ENCODE data around the gene RPL13A. TPM values are rescaled to one million over a fixed set of nuclear protein-coding genes. Genes with fewer than 3 reads are reported as not detected.

RPL13A gene
- total and polyA plus RNA-seq, 2 donors from 2014 or later = 2,090 to 3,309 TPM

DNA sequence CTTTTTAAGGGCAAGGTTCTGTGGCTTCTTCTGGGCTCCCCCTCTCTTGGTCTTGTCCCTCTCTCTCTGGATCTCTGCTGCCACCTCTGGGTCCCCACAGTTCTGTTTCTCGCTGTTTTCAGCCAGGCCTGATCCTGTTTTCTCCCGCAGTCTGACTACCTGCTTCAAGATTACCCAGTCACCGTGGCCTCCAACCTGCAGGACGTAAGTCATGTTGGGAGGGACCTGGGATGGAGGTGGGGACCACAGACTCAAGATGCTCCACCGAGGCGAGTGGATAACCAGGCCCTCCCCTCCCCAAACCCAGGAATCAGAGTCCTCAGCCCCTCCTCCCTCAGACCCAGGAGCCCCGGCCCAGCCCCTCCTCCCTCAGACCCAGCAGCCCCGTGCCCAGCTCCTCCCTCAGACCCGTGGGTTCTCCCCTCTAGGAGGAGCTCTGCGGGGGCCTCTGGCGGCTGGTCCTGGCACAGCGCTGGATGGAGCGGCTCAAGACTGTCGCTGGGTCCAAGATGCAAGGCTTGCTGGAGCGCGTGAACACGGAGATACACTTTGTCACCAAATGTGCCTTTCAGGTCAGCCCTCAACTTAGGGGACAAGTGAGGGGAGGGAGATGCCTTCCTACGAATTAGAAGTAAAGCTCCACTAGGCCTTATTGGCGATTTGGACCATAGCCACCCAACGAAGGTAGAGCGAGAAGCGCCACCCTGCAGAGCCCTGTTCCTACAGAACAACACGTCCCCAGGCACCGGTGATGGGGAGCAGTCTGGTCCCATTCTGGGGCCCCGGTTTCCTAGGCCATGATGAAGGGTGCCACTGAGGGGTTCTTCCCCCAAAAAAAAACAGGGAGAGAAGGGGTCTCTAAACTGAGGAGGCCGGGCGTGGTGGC lies 11.2 kb upstream of the RPL13A start:
- H3K9me3 ChIP-seq (ENCODE audit: control insufficient read depth in 2 of 3, insufficient read depth in 1 of 3, low read length in 3 of 3) = no peaks in the 10 kb centered on the region
- no peak overlapping the region for H3K27ac ChIP-seq (ENCODE audit: low read depth in 2 of 2, low read length in 2 of 2)
- no peak overlapping the region for H3K4me3 ChIP-seq (ENCODE audit: low read length in 3 of 3)
- no peaks in the 10 kb centered on the region for H3K27me3 ChIP-seq (ENCODE audit: control insufficient read depth, insufficient read depth, low read length)
- intact Hi-C loops (cut with DNase I) = no loop called here
- FAIRE-seq (no peak), DNase-seq (peak in 4 of 5 donors; percentile 85 to 91 (median 87))
- TF ChIP-seq, protein P1, sequence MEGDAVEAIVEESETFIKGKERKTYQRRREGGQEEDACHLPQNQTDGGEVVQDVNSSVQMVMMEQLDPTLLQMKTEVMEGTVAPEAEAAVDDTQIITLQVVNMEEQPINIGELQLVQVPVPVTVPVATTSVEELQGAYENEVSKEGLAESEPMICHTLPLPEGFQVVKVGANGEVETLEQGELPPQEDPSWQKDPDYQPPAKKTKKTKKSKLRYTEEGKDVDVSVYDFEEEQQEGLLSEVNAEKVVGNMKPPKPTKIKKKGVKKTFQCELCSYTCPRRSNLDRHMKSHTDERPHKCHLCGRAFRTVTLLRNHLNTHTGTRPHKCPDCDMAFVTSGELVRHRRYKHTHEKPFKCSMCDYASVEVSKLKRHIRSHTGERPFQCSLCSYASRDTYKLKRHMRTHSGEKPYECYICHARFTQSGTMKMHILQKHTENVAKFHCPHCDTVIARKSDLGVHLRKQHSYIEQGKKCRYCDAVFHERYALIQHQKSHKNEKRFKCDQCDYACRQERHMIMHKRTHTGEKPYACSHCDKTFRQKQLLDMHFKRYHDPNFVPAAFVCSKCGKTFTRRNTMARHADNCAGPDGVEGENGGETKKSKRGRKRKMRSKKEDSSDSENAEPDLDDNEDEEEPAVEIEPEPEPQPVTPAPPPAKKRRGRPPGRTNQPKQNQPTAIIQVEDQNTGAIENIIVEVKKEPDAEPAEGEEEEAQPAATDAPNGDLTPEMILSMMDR (IDR thresholded peaks at IDR 0.05; ENCODE audit: borderline replicate concordance, extremely low read depth, insufficient read depth) = peak; percentile 22
- H3K36me3 ChIP-seq (ENCODE audit: control insufficient read depth in 2 of 3, insufficient read depth in 3 of 3, low read length in 3 of 3) = no peaks in the 10 kb centered on the region
- H3K4me1 ChIP-seq (ENCODE audit: control insufficient read depth in 2 of 3, insufficient read depth in 2 of 3, low read depth in 1 of 3, low read length in 3 of 3) = peaks cover 0 to 9% (median 0%) of the 10 kb centered on the region in 3 donors
- H3K9ac ChIP-seq (ENCODE audit: low read length in 3 of 3) = no peak overlapping the region

DNA sequence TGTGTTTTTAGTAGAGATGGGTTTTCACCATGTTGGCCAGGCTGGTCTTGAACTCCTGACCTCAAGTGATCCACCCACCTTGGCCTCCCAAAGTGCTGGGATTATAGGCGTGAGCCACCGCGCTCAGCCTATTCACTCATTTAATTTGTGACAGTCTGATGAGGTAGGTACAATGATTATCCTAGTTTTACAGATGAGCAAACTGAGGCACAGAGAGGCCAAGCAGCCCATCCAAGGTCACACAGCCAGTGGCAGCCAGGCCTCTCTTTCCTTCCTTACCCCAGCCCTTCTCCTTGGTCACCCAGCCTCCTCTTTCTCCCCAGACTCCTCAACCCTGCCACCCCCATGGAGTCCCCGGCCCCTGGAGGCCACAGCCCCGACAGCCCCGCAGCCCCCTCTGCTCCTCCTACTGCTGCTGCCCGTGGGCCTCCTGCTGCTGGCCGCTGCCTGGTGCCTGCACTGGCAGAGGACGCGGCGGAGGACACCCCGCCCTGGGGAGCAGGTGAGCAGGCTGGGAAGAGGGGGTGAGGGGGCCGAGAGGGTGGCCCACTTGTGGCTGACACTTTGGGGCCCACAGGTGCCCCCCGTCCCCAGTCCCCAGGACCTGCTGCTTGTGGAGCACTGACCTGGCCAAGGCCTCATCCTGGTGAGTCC lies 7.3 kb upstream of the RPL13A start:
- intact Hi-C loops (cut with DNase I) = no loop called here
- DNase-seq (no peak), FAIRE-seq (no peak)
- TF ChIP-seq, protein P1 (IDR thresholded peaks at IDR 0.05; ENCODE audit: borderline replicate concordance, extremely low read depth, insufficient read depth) = no peak
- H3K4me1 ChIP-seq (ENCODE audit: control insufficient read depth in 2 of 3, insufficient read depth in 2 of 3, low read depth in 1 of 3, low read length in 3 of 3) = no peaks in the 10 kb centered on the region
- no peaks in the 10 kb centered on the region for H3K36me3 ChIP-seq (ENCODE audit: control insufficient read depth in 2 of 3, insufficient read depth in 3 of 3, low read length in 3 of 3)
- no peaks in the 10 kb centered on the region for H3K27me3 ChIP-seq (ENCODE audit: control insufficient read depth, insufficient read depth, low read length)
- no peak overlapping the region for H3K27ac ChIP-seq (ENCODE audit: low read depth in 2 of 2, low read length in 2 of 2)
- H3K9me3 ChIP-seq (ENCODE audit: control insufficient read depth in 2 of 3, insufficient read depth in 1 of 3, low read length in 3 of 3) = no peaks in the 10 kb centered on the region
- no peak overlapping the region for H3K4me3 ChIP-seq (ENCODE audit: low read length in 3 of 3)
- H3K9ac ChIP-seq (ENCODE audit: low read length in 3 of 3) = no peak overlapping the region

DNA sequence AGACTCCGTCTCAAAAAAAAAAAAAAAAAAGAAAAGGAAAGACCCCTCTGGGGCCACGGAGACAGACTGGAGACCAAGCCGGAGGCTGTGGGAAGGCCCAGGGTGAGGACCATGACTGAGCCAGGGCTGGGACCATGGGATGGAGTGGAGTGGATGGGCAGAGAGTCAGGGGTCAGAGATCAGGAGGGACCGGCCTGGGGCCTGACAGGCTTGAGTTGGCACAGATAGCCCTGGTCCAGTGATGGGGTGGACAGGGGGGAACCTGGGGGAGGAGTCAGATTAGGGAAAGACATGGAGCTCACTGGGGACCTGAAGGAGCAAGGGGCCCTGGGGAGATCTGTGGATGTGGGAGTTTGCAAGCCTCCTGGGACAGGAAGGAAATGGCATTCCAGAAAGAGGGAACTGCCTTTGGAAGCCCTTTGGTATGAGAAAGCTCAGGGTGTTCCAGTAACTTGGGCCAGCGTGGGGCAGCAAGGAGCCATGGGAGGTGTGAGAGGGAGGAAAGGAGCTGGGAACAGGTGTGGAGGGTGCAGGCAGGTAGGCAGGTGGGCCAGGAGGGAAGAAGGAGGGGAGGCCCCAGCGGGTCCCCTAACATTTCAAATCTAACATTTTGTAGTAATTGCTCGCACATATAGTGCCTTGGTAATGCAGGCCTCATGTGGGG lies 6.3 kb upstream of the RPL13A start:
- Histone ChIP-seq H3K9ac (ENCODE audit: low read length in 3 of 3) (no peak overlapping the region), H3K9me3 (ENCODE audit: control insufficient read depth in 2 of 3, insufficient read depth in 1 of 3, low read length in 3 of 3) (no peaks in the 10 kb centered on the region), H3K4me3 (ENCODE audit: low read length in 3 of 3) (no peak overlapping the region), H3K36me3 (ENCODE audit: control insufficient read depth in 2 of 3, insufficient read depth in 3 of 3, low read length in 3 of 3) (no peaks in the 10 kb centered on the region), H3K27me3 (ENCODE audit: control insufficient read depth, insufficient read depth, low read length) (no peaks in the 10 kb centered on the region), H3K27ac (ENCODE audit: low read depth in 2 of 2, low read length in 2 of 2) (no peak overlapping the region), H3K4me1 (ENCODE audit: control insufficient read depth in 2 of 3, insufficient read depth in 2 of 3, low read depth in 1 of 3, low read length in 3 of 3) (no peaks in the 10 kb centered on the region)
- intact Hi-C loops (cut with DNase I) = no loop called here
- peak in 1 of 5 donors; percentile 59 for DNase-seq
- no peak for FAIRE-seq
- TF ChIP-seq, protein P1 (IDR thresholded peaks at IDR 0.05; ENCODE audit: borderline replicate concordance, extremely low read depth, insufficient read depth) = no peak
